PC-3 (cell line): ENCODE data around the gene CEP112. TPM values are rescaled to one million over a fixed set of nuclear protein-coding genes. Genes with fewer than 3 reads are reported as not detected.
"Not testable (repeated sequence)": the region's sequence is repeated elsewhere in the genome, so short reads cannot be mapped to it uniquely, and the experiment has no call there.

Experiments
- ATAC-seq: fragments of 200-7000 bp; cut with Tn5 transposase; 2 replicates; pipeline ENCODE4 v1.9.1; 2020; ENCODE audit warnings: mild to moderate bottlenecking, moderate library complexity
- BruUV-seq: library from RNA; stranded (reverse); fragments of 400-500 nt; replicated peaks from 2 replicates; lab custom pipeline; 2021; lab: Mats Ljungman, UMichigan
- CTCF ChIA-PET: fragments of 300-600 bp; sonication (Branson Sonifier 250); formaldehyde crosslinking; loops from one replicate; lab custom pipeline; 2022; ENCODE audit warnings: antibody characterized with exemption; lab: Charles Lee
- POLR2A ChIA-PET: fragments of 300-600 bp; sonication (Branson Sonifier 250); formaldehyde crosslinking; loops from one replicate; lab custom pipeline; 2022; ENCODE audit warnings: antibody characterized with exemption; ENCODE audit not compliant: unreplicated experiment; lab: Charles Lee
- DNase-seq: peaks from one replicate; pipeline ENCODE4 v3.0.0-alpha.2; 2015
- H2AFZ ChIP-seq: fragments of 300-600 bp; sonication (generic); 2 replicates; pipeline ENCODE4 v1.6.0; 2016; ENCODE audit warnings: antibody characterized with exemption, low read length
- H3F3A ChIP-seq: fragments of 300-600 bp; sonication (generic); one replicate; pipeline ENCODE4 v1.6.0; 2017; ENCODE audit warnings: antibody characterized with exemption, low read length, control low read depth, mild to moderate bottlenecking; ENCODE audit not compliant: unreplicated experiment
- H3K27ac ChIP-seq: fragments of 300-600 bp; sonication (generic); 2 replicates; pipeline ENCODE4 v1.5.1; 2016; ENCODE audit warnings: mild to moderate bottlenecking, low read length
- H3K27me3 ChIP-seq: fragments of 300-600 bp; sonication (generic); 2 replicates; pipeline ENCODE4 v1.6.1; 2016; ENCODE audit warnings: low read length, mixed read lengths
- H3K36me3 ChIP-seq: fragments of 300-600 bp; sonication (generic); 2 replicates; pipeline ENCODE4 v1.6.1; 2016; ENCODE audit warnings: low read depth, mixed run types, low read length, mixed read lengths
- H3K4me1 ChIP-seq: fragments of 300-600 bp; sonication (generic); 2 replicates; pipeline ENCODE4 v1.5.1; 2016; ENCODE audit warnings: low read length; ENCODE audit not compliant: insufficient read depth
- H3K4me2 ChIP-seq: fragments of 300-600 bp; sonication (generic); 2 replicates; pipeline ENCODE4 v1.6.0; 2016; ENCODE audit warnings: low read length
- H3K4me3 ChIP-seq: fragments of 300-600 bp; sonication (generic); 2 replicates; pipeline ENCODE4 v1.5.1; 2016; ENCODE audit warnings: mild to moderate bottlenecking, low read length, mixed read lengths
- H3K79me2 ChIP-seq: fragments of 300-600 bp; sonication (generic); 2 replicates; pipeline ENCODE4 v1.6.1; 2017; ENCODE audit warnings: low read length, mixed read lengths
- H3K9ac ChIP-seq: fragments of 300-600 bp; sonication (generic); 2 replicates; pipeline ENCODE4 v1.6.0; 2016; ENCODE audit warnings: mild to moderate bottlenecking, low read length
- H3K9me2 ChIP-seq: fragments of 300-600 bp; sonication (generic); replicated peaks from 2 replicates; pipeline ENCODE4 v1.6.1; 2016; ENCODE audit warnings: mixed run types, low read length, mixed read lengths
- H3K9me3 ChIP-seq: fragments of 300-600 bp; sonication (generic); 2 replicates; pipeline ENCODE4 v1.6.1; 2016; ENCODE audit warnings: low read length, mixed read lengths
- H4K20me1 ChIP-seq: fragments of 300-600 bp; sonication (generic); 2 replicates; pipeline ENCODE4 v1.6.1; 2016; ENCODE audit warnings: low read length, mixed read lengths
- CTCF ChIP-seq: fragments of 300-600 bp; sonication (generic); conservative IDR thresholded peaks from 2 replicates; pipeline ENCODE4 v1.5.1; 2017; ENCODE audit warnings: antibody characterized with exemption, low read depth, mild to moderate bottlenecking, low read length
- EZH2 ChIP-seq: fragments of 300-600 bp; sonication (generic); IDR thresholded peaks from one replicate; pipeline ENCODE4 v1.6.1; 2017; ENCODE audit warnings: antibody characterized with exemption, mild to moderate bottlenecking, low read length; ENCODE audit not compliant: unreplicated experiment
- EZH2phosphoT487 ChIP-seq: fragments of 300-600 bp; sonication (generic); IDR thresholded peaks from 2 replicates; pipeline ENCODE4 v1.6.1; 2018; ENCODE audit warnings: mild to moderate bottlenecking, antibody characterized with exemption, low read length, borderline replicate concordance
- intact Hi-C: fragments of 100-400 bp; cut with micrococcal nuclease; formaldehyde crosslinking; loops from 2 replicates; pipeline ENCODE4 v1.9.0; 2023
- total RNA-seq: library from RNA; depleted of rRNA; stranded (reverse); fragments of >200 nt; gene quantifications from 2 replicates; pipeline ENCODE4 v1.2.3, GENCODE V29; 2014

The CEP112 gene
- total RNA-seq, 1 experiment from 2014 or later, result 6.5 TPM

GRCh38 chr17:65813306-65813705, 378.6 kb downstream of the CEP112 start:
- Histone ChIP-seq H3K9me3 (no peaks in the 10 kb centered on the region), H3K27ac (no peak overlapping the region), H3K36me3 (no peaks in the 10 kb centered on the region), H3K79me2 (no peaks in the 10 kb centered on the region), H3F3A (no peaks in the 10 kb centered on the region), H3K9me2 (no peaks in the 10 kb centered on the region; the same call in 1 of the 2 replicates), H3K4me3 (no peak overlapping the region), H3K27me3 (no peaks in the 10 kb centered on the region), H4K20me1 (no peaks in the 10 kb centered on the region), H3K9ac (no peak overlapping the region), H3K4me2 (no peak overlapping the region), H3K4me1 (no peaks in the 10 kb centered on the region), H2AFZ (no peak overlapping the region)
- DNase-seq (no peak), ATAC-seq (no peak)
- POLR2A ChIA-PET, result no interaction called here
- CTCF ChIA-PET, result no interaction called here
- BruUV-seq, result no TSS peak
- TF ChIP-seq CTCF, result no peak
- no peak for TF ChIP-seq EZH2phosphoT487
- TF ChIP-seq EZH2, result no peak
- intact Hi-C loops, result loop anchor here (5.0 kb wide), 2 partner anchors 114 to 354 kb away; no protein-coding TSS in a partner anchor

GRCh38 chr17:65811043-65811442, 380.9 kb downstream of the CEP112 start:
- H3K4me3 ChIP-seq, result no peak overlapping the region
- no peaks in the 10 kb centered on the region for H4K20me1 ChIP-seq
- H3K9me3 ChIP-seq, result no peaks in the 10 kb centered on the region
- no peaks in the 10 kb centered on the region; the same call in 1 of the 2 replicates for H3K9me2 ChIP-seq
- no peak overlapping the region for H3K4me2 ChIP-seq
- ATAC-seq, result no peak
- H2AFZ ChIP-seq, result no peak overlapping the region
- H3K4me1 ChIP-seq, result no peaks in the 10 kb centered on the region
- no TSS peak for BruUV-seq
- TF ChIP-seq CTCF, result no peak
- TF ChIP-seq EZH2, result no peak
- no peak for TF ChIP-seq EZH2phosphoT487
- POLR2A ChIA-PET, result no interaction called here
- no peaks in the 10 kb centered on the region for H3F3A ChIP-seq
- no peak overlapping the region for H3K27ac ChIP-seq
- H3K36me3 ChIP-seq, result no peaks in the 10 kb centered on the region
- H3K9ac ChIP-seq, result no peak overlapping the region
- CTCF ChIA-PET, result no interaction called here
- intact Hi-C loops, result loop anchor here (5.0 kb wide), 2 partner anchors 116 to 356 kb away; no protein-coding TSS in a partner anchor
- H3K79me2 ChIP-seq, result no peaks in the 10 kb centered on the region
- DNase-seq, result no peak
- no peaks in the 10 kb centered on the region for H3K27me3 ChIP-seq

GRCh38 chr17:65809366-65809765, 382.6 kb downstream of the CEP112 start:
- Histone ChIP-seq H3K36me3 (no peaks in the 10 kb centered on the region), H3K27me3 (no peaks in the 10 kb centered on the region), H3K9me2 (no peaks in the 10 kb centered on the region; the same call in 1 of the 2 replicates), H4K20me1 (no peaks in the 10 kb centered on the region), H3K9ac (no peak overlapping the region), H3K4me3 (no peak overlapping the region), H3K27ac (no peak overlapping the region), H3K4me1 (no peaks in the 10 kb centered on the region), H2AFZ (no peak overlapping the region), H3K9me3 (no peaks in the 10 kb centered on the region), H3K79me2 (no peaks in the 10 kb centered on the region), H3F3A (no peaks in the 10 kb centered on the region), H3K4me2 (no peak overlapping the region)
- POLR2A ChIA-PET, result no interaction called here
- CTCF ChIA-PET, result no interaction called here
- BruUV-seq, result no TSS peak
- TF ChIP-seq EZH2, result no peak
- TF ChIP-seq CTCF, result no peak
- TF ChIP-seq EZH2phosphoT487, result no peak
- ATAC-seq (no peak), DNase-seq (no peak)
- intact Hi-C loops, result no loop called here

- H3K36me3 ChIP-seq, ATAC-seq, H3K27ac ChIP-seq, H2AFZ ChIP-seq, H4K20me1 ChIP-seq, H3K4me2 ChIP-seq, H3K9ac ChIP-seq, DNase-seq, H3K79me2 ChIP-seq, POLR2A ChIA-PET, H3K9me3 ChIP-seq, intact Hi-C loops, H3K4me1 ChIP-seq, BruUV-seq, H3K27me3 ChIP-seq, H3K9me2 ChIP-seq, H3F3A ChIP-seq, H3K4me3 ChIP-seq, CTCF ChIA-PET: not testable (repeated sequence)
Observed at GRCh38 chr17:65808566-65808965, 383.4 kb downstream of the CEP112 start.
